GM18519 (cell line): ENCODE data around the gene NSF.
"Not testable (repeated sequence)": the region's sequence is repeated elsewhere in the genome, so short reads cannot be mapped to it uniquely, and the experiment has no call there.

Experiments
- ATAC-seq: cut with Tn5 transposase; IDR thresholded peaks from one replicate; pipeline ENCODE4 v1.9.1; 2021; ENCODE audit warnings: mild to moderate bottlenecking, moderate library complexity; ENCODE audit not compliant: unreplicated experiment, low FRiP score

The NSF gene

DNA sequence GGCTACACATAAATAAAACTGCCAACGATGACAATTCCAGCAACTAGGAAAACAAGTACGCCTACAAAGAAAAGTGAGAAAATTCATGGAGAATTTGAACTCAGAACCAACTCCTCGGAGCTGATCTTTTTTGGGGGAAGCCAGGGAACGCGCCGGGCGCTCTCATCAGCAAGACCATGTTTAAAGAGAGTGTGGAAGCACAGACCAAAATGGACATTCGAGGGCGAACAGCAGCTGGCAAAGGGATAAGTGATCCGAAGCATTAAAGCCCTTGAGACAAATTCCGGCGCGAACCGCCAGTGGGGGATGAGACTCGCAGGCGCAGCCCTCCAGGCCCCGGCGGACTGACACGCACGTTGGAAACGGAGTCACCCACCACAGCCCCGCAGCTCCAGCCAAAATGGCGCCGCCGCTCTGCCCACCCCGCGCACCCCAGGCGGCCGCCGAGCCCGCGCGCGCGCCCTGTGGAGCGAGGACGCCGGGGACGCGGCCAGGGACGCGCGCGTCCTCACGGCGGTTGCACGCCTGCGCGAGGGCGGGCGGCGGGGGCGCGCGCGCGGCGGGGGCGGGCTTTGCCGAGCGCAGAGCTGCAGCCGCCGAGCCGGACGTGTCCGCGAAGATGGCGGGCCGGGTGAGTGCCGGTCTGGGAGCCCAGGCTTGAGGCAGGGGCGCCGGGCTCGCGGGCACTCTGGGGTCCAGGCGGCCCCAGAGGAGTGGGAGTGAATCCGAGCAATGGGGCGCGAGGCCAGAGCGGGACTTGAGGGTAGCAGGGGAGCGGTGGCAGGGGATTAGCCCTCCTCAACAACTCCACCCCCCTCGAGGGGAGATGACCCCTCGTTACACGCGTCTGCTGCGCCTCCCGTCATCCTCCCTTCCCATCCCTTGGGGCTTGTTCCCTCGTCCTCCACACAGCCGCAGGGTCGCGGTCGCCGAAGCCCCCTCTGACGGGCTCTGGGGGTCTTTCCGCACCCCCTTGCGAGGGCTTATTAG is at the start of gene NSF:
TSS of gene NSF (plus strand) at position 513 of the 990 bp plus-strand sequence. CDS start at position 620, 107 bp downstream.
- ATAC-seq, result peak; percentile 57

GRCh38 chr17:46548607-46549006 is 41.9 kb upstream of the NSF start:
- not testable (repeated sequence) for ATAC-seq

GRCh38 chr17:46559155-46559554 is 31.3 kb upstream of the NSF start:
- ATAC-seq, result not testable (repeated sequence)

- not testable (repeated sequence) for ATAC-seq
Measured at GRCh38 chr17:46560048-46560447, 30.4 kb upstream of the NSF start.

- ATAC-seq, result not testable (repeated sequence)
Measured at GRCh38 chr17:46566284-46566683, 24.2 kb upstream of the NSF start.

- ATAC-seq, result not testable (repeated sequence)
Measured at GRCh38 chr17:46566980-46567379, 23.5 kb upstream of the NSF start.

GRCh38 chr17:46571796-46572195 is 18.7 kb upstream of the NSF start:
- not testable (repeated sequence) for ATAC-seq

GRCh38 chr17:46579083-46580075 is 11.1 kb upstream of the NSF start, which contains the start of gene ARL17A:
Gene ARL17A (minus strand): TSS chr17:46579691. CDS start chr17:46576322, 3,369 bp downstream.
- ATAC-seq, result peak; percentile 74

GRCh38 chr17:46580082-46580481 is 10.4 kb upstream of the NSF start:
- not testable (repeated sequence) for ATAC-seq

DNA sequence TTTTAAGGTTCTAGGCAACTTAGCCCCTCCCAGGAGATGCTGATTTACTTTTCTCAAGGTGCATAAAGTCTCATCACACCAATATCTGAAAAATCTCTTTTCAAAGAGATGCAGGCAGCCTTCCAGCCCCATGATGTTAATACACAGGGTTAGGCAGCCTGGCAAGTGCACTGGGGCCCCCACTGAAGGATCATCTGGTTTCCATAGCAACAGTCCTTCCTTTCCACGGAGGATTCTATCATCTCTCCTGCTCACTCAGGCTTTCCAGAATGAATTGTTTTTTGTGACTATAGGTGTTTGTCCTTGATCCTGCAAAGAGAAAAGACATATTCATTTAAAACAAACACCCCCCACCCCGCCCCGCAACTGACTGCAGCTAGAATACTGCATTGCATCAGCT is 5.0 kb upstream of the NSF start:
- ATAC-seq, result not testable (repeated sequence)

DNA sequence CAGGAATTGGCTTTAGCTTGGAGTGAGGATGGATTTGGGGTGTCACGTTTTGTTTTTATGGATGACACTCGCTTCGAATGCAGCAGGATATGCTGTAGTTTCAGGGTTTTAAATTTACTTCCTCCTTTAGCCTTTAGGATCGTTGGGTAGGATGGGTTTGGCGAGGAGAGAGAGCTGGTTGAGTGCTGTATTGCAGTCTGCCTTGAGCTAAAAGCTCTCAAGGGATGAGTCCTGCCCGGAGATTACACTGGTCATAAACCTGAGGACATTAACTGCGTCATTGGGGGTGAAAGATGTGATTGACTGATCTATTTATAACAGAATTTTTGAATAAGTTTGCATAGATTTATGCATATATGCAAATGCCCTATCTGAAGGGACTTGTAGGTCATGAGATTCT is 863 bp downstream of the NSF start:
- ATAC-seq, result not testable (repeated sequence)

- ATAC-seq, result peak; percentile 51
Measured at GRCh38 chr17:46598344-46598931, 8.0 kb downstream of the NSF start.

- not testable (repeated sequence) for ATAC-seq
Measured at GRCh38 chr17:46600767-46601166, 10.3 kb downstream of the NSF start.

- peak; percentile 79 for ATAC-seq
Measured at GRCh38 chr17:46603125-46603524, 12.7 kb downstream of the NSF start.

GRCh38 chr17:46611304-46611703 is 20.8 kb downstream of the NSF start:
- not testable (repeated sequence) for ATAC-seq

GRCh38 chr17:46613876-46614275 is 23.4 kb downstream of the NSF start:
- not testable (repeated sequence) for ATAC-seq

DNA sequence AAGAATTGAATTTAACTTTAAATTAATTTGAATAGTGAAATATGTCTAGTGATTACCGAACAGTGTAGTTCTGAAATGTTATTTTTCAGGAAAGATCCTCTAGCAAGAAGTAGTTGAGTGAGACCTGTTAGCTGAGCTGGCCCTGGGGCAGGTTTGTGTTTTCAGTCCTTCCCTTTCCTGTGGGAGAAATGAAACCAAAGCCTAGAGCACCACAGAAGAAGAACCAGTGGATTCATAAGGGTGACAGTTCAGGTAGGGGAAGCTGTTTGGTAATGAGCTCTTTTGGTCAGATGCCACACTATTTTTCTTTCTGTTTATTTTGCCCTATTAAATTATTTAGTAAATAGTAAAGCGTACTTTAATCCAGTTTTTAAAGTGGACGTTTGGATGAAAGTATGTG is 26.7 kb downstream of the NSF start:
- ATAC-seq, result not testable (repeated sequence)

GRCh38 chr17:46618975-46619374 is 28.5 kb downstream of the NSF start:
- not testable (repeated sequence) for ATAC-seq

DNA sequence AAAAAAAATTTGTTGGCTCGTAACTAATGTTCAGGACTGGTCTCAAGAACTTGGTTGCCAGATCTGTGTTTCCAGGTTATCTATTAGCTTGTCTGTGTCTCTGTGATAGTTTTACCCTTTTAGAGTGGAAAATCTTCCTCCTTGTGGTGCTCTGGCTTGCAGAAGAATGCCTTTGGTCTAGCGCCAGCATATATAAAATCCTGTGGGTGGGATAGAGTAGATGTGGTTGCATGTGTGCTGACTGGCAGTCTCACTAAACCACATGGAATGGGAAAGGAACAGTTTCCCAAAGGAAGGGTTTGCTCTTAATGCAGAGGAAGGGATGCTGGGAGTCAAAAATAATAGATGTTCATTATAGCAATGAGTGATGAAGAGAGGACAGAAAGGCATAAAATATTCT is 33.3 kb downstream of the NSF start:
- not testable (repeated sequence) for ATAC-seq

DNA sequence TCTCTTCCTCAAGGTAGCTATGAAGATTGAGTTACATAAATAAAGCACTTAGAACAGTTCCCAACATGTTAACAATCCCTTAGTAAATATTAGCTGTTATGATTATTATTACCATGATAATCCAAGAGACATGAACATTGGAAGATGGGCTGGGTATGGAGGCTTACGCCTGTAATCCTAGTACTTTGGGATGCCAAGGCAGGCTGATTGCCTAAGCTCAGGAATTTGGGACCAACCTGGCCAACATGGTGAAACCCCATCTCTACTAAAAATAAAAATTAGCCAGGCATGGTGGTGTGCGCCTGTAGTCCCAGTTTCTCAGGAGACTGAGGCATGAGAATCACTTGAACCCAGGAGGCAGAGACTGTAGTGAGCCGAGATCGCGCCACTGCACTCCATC is 34.3 kb downstream of the NSF start:
- ATAC-seq, result not testable (repeated sequence)
